Measurements from ENCODE around the gene SYNDIG1L.
"Not testable (repeated sequence)": the region's sequence is repeated elsewhere in the genome, so short reads cannot be mapped to it uniquely, and the experiment has no call there.

The SYNDIG1L gene

DNA sequence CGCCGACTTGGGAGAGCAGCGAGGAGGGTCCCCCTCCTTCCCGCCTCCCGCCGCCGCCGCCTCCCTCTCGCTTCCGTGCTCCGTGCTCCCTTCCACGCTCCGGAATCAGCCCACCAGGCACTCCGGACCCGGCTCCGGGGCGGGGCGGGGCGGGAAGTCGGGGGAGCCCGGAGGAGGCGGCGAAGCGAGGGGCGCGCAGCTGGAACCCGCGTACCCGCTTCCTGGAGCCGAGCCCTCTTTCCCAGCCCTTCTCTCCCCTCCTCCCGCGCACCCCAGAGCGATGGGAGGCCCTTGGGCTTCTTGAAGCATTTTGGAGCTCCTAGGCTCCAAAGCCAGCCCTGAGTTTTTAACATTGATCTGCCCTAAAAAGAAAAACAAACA, at the start of gene SYNDIG1L:
Gene SYNDIG1L, minus strand, starts transcription at position 9 of the 381 bp plus-strand sequence. CDS start 16,466 bp downstream, outside the sequence.
- DNase-seq (ENCODE audit: low read depth): no peak

DNA sequence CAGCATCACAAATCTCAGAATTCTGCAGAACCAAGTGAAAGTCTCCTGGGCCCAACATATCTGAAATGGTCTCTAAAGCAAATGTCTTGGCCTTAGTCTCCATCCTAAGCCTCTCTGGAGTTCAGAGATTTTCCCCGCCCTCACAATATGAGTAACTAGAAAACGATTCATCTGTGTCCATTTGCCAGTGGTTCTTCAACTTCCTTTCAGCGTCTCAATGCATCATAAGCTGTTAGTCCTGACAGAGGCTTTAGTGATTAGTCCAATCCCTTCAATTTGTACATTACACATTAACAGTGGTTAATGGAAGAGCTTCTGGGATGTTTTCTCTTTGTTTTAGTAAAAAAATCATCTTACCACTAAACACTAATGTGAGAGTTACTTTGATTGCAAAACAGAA, 49.7 kb upstream of the SYNDIG1L start:
- DNase-seq (ENCODE audit: low read depth): no peak

DNA sequence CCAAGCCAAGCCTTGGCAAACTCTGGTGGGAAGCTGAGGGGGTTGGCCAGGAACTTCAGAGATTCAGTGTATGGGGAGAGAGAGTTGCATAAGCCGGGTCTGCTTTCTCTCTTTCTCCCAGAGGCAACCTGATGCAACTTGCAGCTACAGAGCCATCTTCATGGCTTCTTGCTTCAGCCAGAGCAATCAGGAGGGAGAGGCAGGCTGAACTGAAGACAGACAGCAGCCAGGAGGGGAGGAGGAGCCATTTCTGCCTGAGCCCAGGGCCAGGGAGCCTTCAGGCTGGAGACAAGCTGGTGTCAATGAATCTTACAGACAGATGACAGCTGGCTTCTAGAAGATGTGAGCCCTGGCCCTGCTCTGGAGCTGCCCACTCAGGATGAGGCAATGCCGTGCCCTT, 48.4 kb upstream of the SYNDIG1L start:
- DNase-seq (ENCODE audit: low read depth): no peak

DNA sequence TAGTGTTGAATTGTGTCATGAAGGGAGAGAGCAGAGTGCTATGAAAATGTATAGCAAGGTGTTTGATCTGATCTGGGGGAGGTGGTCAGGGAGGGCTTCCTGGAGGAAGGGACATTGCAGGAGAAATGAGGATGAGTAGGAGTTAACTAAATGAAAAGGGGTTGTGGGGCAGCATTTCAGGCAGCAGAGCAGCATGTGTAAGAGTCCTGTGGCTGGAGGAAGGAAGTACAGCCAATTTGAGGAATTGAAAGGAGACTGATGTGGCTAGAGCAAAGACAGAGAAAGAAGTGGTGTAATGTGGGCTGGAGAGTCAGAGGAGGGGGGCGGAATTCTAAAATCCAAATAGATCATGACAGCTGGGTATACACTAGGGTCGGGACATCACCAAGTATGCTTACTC, 46.6 kb upstream of the SYNDIG1L start:
- no peak for DNase-seq (ENCODE audit: low read depth)

DNA sequence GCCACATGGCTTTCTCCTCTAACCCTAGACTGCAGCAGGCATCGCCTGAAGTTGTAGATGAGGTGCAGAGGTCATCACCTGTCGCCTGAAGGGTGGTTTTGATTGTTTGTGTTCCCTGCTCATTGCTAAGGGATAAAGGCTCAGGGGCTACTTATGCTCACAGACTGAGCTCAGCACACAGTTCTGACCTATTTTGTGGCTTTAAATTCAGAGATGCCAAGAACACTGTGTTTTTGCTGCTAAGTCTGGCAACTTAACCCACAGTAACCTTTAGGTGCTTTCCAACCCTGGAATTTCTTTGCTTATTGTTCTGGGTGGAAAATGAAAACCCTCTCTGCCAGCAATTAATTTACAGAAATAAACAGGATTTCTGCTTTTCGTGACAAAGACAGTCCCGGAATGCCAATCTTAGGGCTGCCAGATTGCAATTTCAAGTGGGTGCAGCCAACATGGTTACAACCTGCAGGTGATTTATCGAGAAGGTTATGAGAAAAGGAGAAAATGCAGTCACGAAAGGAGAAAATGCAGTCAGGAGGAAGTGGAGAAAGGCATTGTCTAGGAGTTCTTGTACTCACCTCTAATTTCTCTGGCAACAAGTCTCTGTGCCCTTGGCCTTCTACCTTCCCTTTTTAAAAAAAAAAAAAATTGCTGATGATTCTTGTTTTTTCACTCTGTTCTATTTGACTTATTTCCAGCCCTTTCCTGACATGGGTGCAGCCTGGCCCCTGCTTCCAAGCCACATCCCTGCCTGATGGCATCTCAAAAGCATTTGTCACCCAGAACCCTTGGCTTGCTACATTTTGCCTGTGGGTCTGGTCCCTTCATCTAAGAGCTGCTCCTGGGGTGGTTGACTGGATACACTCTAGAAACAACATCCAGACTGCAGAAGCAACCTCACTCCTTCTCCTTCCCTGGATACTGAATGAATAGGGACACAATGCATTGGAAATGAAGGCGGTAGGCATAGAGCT, 43.8 kb upstream of the SYNDIG1L start:
- DNase-seq (ENCODE audit: low read depth): no peak

DNA sequence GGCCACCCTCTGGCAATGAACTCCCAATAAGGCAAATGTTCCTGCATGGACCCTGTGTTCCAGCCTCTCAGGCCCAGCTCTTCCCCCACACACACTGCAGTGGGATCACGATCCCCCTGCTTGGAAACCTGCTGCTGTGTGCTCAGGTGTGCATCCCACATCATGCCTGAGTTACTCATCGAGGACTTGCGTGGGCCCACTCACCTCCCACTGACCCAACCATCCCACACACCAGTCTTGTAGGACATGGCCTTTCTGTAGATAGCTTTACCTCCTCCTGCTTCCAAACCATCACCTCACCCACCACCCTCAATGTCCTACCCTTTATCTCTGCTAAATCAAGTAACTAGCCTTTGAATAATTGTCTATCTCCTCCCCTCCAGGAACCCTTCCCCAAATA, 42.5 kb upstream of the SYNDIG1L start:
- no peak for DNase-seq (ENCODE audit: low read depth)

DNA sequence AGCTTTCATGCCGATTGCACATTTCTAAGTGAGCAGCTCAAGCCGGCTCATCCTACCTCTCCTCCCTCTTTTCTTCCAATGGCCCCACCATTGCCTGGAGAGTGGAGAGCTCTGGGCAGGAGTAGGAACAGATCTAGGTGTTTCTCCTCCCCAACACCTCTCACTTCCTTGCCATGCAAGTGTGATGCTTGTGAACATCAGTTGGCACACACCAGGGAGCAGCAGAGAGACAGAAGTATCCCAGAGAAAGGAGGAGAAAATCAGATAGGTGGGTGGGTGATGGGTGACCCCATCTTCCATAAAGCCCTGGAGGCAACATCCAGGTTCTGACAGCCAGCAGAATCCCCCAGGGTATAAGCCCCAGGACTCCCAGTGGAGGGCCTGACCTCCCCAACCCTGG, 39.3 kb upstream of the SYNDIG1L start:
- DNase-seq (ENCODE audit: low read depth): no peak

DNA sequence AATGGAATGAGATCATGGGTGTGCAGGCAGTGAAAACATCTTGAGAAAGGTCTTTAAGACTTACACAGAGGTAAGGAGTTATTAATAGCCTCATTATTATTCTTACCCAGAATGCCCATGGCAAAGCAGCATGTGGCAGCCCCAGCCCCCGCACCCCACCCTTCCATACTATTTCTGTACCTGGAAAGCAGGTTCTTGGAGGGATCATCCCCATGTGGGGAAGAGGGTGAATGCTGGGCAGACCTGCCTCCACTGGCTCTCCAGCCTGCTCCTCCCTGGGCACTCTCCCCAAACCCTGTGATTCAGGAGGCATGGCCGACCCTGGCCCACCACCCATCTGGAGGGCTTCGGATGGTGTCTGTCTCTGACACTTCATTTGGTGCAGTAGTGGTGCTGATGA, 38.8 kb upstream of the SYNDIG1L start:
- DNase-seq (ENCODE audit: low read depth): no peak

DNA sequence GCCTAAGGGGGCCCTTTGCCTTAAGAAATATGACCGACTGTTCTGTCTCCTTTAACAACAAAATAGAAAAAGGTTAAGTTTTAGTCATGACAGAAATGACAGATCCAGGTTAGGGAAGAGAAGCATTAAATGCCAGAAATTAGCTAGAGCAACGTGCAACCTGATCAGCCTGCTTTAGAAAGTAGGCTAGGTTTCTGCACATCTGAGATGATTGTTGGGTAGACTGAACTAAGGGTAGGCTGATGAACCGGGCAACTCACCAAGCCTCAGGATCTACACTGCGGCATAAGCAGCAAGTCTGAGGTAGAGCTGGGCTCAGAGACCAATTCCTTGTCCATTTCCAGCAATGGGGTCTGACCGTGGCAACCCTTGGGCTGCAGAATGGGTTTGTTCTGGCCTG, 37.7 kb upstream of the SYNDIG1L start:
- no peak for DNase-seq (ENCODE audit: low read depth)

DNA sequence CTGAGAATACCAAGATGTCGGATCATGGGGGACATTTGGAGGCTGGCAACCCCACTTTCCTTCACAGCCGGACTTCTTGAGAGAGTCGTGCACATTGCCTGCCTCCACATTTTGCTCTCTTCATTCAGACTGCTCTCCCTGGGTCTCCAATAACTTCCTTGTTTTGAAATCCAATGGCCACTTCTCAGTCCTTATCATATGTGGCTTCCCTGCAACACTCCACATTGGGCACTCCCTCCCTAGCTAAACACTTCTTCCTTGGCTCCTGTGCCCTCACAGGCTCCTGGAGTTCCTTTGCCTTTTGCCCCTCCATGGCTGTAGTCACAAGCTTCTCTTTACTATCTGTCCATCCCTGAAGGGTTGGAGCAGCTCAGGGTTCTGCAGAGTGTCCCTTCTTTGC, 37.0 kb upstream of the SYNDIG1L start:
- DNase-seq (ENCODE audit: low read depth): no peak

DNA sequence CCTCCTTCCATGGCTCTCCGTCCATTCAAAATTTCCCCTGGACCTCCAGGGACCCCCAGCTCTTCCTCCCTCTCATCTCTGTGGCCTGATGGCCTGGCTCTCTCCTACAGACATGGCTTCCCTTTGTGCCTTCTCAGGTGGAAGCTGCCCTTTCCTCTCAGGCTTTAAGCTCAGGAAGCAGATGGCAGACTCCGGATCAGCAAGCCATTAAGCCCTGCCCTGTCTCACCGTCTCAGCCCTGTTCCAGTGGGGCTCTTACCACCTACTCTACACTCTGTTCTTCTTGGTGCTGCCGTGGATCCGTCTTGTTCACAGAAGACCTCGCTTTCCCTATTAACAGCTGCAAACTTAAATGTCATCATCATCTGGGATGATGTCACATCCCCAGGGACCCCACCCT, 34.0 kb upstream of the SYNDIG1L start:
- DNase-seq (ENCODE audit: low read depth): no peak

DNA sequence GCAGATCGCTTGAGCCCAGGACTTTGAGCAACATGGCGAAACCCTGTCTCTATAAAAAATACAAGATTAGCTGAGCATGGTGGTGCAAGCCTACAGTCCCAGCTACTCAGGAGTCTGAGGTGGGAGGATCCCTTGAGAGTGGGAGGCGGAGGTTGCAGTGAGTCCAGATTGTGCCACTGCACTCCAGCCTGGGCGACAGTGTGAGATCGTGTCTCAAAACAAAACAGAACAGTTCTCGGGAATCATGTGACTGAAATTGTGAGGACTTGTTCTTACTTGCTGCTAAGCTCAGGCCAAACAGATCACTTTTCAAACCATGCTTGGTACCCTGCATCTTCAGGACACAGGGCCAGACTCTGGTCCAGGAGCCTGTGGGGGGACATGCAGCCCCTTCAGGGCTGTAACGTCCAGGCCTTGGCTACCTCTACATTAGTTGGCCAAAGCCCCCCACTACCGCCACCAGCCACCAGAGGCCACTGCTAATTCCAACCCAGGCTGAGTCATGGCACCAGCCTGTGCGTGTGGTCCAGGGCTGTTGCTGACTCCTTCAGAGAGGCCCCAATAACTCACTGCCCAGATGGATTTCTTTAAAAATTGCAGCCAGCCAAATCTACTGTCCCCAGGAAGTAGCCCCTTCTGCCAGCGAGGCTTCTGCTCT, 33.4 kb upstream of the SYNDIG1L start:
- DNase-seq (ENCODE audit: low read depth): no peak

DNA sequence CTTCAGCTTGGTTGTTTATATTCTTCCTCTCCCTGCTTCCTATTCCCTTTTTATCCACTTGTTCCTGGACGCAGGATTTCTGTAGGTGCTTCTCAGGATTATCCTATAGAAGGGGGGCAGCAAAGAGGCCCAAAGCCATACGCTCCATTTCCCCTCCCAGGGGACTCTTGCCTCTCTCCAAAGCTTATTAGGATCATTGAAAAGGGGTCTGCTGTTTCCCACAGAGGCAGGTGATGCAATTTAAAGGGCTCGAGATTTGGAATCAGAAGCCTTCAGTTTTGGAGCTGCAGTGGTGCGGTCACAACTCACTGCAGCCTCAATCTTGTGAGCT, 31.5 kb upstream of the SYNDIG1L start:
- no peak for DNase-seq (ENCODE audit: low read depth)

DNA sequence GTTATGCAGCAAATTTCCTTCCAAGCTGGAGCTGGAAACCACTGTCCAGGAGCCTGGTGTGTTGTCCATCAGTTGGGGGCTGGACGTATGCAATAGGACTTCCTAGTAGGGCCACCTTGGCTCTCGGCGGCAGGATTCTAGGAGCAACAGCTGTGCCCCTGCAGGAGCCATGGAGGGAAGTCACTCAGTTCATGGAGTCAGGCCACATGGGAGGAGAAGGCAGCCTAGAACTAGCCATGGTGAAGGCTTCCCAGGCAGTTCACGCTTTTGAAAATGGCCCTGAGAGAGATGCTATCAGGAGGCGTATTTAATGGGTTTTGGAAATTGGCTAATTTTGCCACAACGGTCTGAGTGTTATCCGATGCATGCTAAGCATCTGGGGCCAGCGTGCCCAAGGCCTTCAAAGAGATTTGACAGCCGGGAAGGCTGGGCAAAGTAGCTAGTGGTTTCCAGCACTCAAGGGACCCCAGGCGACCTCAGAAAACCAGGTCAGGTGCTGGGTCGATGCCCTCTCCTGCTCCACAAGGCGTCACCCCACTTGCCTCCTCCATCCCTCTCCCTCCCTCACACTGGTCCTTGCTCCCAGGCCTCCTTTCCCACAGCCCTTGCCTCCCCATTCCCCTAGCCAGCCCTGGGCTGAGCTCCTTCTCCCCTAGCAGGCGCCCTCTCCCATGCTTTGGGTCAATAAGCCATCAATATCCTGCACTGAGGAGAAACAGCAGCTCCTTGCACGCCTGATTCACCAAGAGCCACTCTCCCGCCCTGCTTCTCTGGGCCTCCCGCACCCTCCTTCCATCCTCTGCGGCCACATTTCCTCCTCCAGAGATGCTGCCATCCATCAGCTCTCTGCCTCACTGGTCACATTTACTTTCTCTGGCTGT, 30.9 kb upstream of the SYNDIG1L start:
- no peak for DNase-seq (ENCODE audit: low read depth)

DNA sequence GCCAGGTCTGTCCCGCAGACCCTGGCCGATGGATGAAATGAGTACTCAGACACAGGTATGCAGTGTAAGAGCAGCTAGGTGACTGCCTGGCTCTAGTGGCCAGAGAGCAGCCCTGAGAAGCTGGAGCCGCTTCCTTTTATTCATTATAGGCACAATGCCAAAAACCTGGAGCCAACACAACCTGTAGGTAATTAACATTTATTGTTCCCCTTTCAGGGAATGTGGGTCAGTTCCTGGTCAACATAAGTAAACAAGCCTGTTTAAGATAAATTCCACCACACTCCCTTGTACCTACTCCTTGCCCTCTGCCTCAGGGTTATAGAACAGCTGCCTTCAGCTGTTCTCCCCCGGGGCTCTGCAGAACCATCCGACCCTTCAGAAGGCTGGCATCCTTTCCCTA, 28.4 kb upstream of the SYNDIG1L start:
- not testable (repeated sequence) for DNase-seq (ENCODE audit: low read depth)

DNA sequence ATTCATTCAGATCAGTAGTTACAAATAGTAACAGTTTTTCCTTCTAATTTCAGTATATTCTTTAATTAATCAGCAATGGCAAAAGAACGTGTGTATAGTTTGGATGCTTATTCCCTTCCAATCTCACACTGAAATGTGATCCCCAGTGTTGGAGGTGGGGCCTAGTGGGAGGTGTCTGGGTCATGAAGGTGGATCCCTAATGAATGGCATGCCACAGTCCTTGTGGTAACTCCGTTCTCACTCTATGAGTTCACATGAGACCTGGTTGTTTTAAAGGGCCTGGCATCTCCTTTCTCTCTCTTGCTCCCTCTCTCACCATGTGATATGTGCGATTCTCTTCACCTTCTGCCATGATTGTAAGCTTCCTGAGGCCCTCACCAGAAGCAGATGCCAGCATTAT, 18.9 kb upstream of the SYNDIG1L start:
- DNase-seq (ENCODE audit: low read depth): no peak

DNA sequence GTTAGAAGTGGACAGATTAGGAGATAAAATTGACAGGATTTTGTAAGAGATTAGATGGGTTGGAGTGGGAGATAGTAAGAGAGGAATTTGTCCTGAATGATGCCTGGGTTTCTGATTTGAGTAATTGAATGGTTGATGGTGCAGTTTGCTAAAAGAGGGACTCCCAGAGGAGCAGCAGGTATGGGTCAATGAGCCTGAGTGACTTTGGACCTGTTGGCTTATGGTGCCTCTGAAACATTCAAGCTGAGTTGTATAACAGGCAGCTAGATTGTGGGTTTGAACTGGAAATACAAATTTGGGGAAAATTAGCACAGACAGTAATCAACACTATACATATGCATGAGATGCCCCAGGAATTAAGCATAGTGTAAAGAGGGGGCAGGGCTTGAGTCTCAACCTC, 16.7 kb upstream of the SYNDIG1L start:
- DNase-seq (ENCODE audit: low read depth): no peak

DNA sequence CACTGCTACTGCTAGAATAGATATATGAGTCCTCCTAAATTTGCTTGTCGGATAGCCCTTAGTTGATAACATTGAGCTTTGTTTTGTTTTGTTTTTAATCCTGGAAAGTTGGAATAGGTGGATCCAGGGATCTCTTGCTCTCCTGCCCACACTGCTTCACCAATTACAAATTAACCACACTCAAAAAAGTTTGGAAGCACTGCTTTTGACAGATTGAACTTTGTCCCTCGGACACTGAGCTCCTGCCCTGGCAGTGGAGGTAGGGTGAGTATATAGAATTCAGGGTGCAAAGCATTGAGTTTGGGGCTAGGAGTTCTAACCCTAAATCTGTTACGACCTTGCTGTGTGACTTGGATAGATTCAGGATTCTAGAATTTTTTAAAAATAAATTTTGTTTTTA, 15.1 kb upstream of the SYNDIG1L start:
- no peak for DNase-seq (ENCODE audit: low read depth)

DNA sequence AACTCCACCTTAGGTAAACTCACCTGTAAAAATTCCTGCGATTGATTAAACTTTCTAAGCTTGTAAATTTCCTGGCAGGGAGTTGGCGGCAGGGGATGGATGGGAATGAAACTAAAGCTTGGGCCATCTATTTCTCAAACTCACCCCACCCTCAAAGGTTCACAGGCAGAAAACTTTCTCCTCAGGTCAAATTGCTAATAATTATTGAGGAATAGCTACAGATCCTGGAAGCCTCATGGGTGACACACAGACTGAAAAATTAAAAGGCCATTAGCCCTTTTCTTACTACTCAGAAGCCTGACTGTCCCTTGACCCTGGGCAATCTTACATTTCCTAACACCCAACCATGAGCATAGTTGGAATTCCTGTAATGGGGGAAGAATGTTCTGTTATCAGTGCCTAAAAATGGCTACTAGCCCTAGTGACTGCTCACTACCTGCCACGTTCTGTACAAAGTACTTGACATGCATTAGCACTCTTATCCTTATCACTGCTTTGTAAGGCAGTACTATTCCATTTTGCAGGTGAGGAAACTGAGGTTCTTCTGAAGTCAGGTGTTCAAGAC, 12.4 kb upstream of the SYNDIG1L start:
- DNase-seq (ENCODE audit: low read depth): no peak

DNA sequence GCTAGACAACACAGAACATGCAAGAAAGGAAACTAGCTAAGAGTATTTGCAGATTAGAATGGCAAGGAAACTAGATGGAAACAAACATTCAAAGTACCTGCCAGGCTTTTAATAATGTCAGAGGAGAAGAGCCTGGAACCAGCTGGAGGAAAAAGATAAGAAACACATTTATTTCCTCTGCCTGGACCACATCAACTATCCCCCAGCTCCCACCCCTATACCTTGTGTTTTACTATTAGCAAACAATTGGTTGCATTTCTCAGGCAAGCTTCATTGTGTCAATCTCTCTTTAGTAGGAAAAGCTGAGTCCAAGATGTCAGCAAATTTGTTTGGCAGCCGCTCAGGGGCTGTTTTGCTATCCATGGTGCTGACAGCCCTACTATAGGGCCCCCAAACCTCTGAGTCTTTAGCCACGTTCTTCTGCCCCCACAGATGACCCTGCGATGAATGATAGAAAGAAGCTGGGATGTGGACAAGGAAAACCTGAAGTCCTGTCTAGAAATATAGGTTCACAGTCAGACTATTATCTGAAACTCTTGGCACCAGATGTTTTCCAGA, 11.6 kb upstream of the SYNDIG1L start:
- DNase-seq (ENCODE audit: low read depth): no peak

DNA sequence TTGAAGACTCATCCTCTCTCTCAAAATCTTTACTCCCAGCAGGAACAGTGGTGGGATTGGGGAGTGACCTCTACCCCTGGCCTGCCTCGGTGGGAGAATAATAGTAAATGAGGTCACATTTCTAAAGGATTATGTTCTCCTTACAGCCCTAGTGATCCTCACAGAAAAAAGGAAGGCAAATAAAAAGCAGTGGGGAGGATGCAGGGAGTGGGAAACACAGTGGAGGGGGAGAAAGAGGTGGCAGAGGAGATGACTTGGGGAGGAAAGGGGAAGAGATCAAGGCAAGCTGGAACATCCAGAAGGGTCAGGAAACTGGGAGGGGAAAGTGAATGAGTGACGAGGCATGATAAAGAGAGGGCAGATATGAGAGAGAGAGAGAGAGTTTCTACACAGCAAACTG, 8.3 kb upstream of the SYNDIG1L start:
- no peak for DNase-seq (ENCODE audit: low read depth)

DNA sequence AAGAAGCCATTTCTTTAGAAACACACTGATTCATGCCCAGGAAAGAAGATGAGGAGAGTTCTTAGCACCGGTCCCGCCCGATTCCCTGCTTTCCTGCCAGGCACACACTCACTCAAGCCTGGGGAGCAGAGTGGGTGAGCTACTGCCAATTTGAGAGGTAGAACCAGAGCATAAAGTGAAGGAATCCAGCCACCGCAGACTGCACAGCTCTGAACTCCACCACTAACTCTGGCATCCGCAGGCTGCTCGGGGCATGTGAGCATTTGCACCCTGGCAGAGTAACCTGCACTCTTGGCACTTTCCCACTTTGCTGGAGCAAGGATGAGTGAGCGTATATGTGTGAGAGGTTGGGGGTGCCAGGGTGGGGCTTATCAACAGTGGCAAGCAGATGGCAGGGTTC, 4.0 kb upstream of the SYNDIG1L start:
- no peak for DNase-seq (ENCODE audit: low read depth)
